Measurements from ENCODE around the gene PPP1R37. TPM values are rescaled to one million over a fixed set of nuclear protein-coding genes. Genes with fewer than 3 reads are reported as not detected.

Gene PPP1R37
- total and polyA plus RNA-seq, 2 donors (not counting 3 experiments of a cell fraction or from before 2014, with no cell fraction given), result 16.2 to 27.1 TPM

- Histone ChIP-seq H3K4me3 (replicated peaks in 1 of 3; ENCODE audit: insufficient read depth in 1 of 3, low read depth in 1 of 3, low read length in 3 of 3) (no peak overlapping the region), H3K36me3 (ENCODE audit: control insufficient read depth in 2 of 2, extremely low read depth in 1 of 2, insufficient read depth in 2 of 2, low read length in 2 of 2) (no peaks in the 10 kb centered on the region), H3K79me2 (ENCODE audit: control insufficient read depth, insufficient read depth, low read length) (peaks cover 99% of the 10 kb centered on the region), H3K9me3 (replicated peaks; ENCODE audit: control insufficient read depth, insufficient read depth, low read length) (no peaks in the 10 kb centered on the region), H3K27ac (ENCODE audit: insufficient read depth, low read depth, low read length) (no peak overlapping the region), H2AFZ (ENCODE audit: low read depth, low read length) (no peak overlapping the region), H3K4me2 (ENCODE audit: insufficient read depth, low read length) (no peak overlapping the region), H3K9ac (replicated peaks; ENCODE audit: extremely low read depth, insufficient read depth, low read length) (no peak overlapping the region), H3K4me1 (ENCODE audit: control insufficient read depth, extremely low read depth, insufficient read depth, low read length) (peaks cover 17% of the 10 kb centered on the region), H4K20me1 (replicated peaks; ENCODE audit: control insufficient read depth, extremely low read depth, insufficient read depth, low read length) (no peaks in the 10 kb centered on the region), H3K9me1 (replicated peaks; ENCODE audit: control insufficient read depth, extremely low read depth, insufficient read depth, low read length) (no peaks in the 10 kb centered on the region), H3K27me3 (ENCODE audit: control insufficient read depth in 2 of 2, insufficient read depth in 2 of 2, low read length in 2 of 2) (no peaks in the 10 kb centered on the region)
- POLR2A ChIA-PET, result no interaction called here
- intact Hi-C loops (cut with micrococcal nuclease) (no loop called here), dilution Hi-C loops (cut with MboI; ENCODE audit: extremely low pct_ligation_motif_present, low sequenced_read_pairs) (no loop called here)
- CTCF ChIA-PET, result no interaction called here
- BruUV-seq (replicated peaks), result no TSS peak
- FAIRE-seq (no peak), DNase-seq (ENCODE audit: low read depth, low spot score) (no peak)
- no peak for TF ChIP-seq POLR2AphosphoS5 (IDR thresholded peaks at IDR 0.05; ENCODE audit: insufficient read depth, low read depth, low read length)
- no peak for TF ChIP-seq MAX (IDR thresholded peaks at IDR 0.05; ENCODE audit: insufficient read depth, insufficient read length)
- no peak for TF ChIP-seq POLR2A (IDR thresholded peaks at IDR 0.05; ENCODE audit: low read depth, low read length)
- no peak for TF ChIP-seq CTCF (IDR thresholded peaks at IDR 0.05; ENCODE audit: extremely low read depth in 1 of 2, insufficient read depth in 1 of 2, low read depth in 1 of 2, low read length in 2 of 2)
- TF ChIP-seq FOS (IDR thresholded peaks at IDR 0.05; ENCODE audit: borderline replicate concordance, insufficient read depth, low read length), result no peak
- TF ChIP-seq JUN (IDR thresholded peaks at IDR 0.05; ENCODE audit: borderline replicate concordance, insufficient read depth, insufficient read length, low read depth), result no peak
- peak; percentile 47 for TF ChIP-seq GATA2 (IDR thresholded peaks at IDR 0.05; ENCODE audit: insufficient read depth, insufficient read length, low read depth, low read length)
- no peak for TF ChIP-seq EZH2 (IDR thresholded peaks at IDR 0.05; ENCODE audit: borderline replicate concordance, low read depth, low read length, severe bottlenecking)
- TF ChIP-seq MYC (IDR thresholded peaks at IDR 0.05; ENCODE audit: low read depth, low read length), result no peak
Measured at GRCh38 chr19:45099467-45100191, 6.7 kb downstream of the PPP1R37 start.

Measured in endothelial cell of umbilical vein (primary cell).